Astrocyte of the hippocampus (primary cell): ENCODE data around the gene CLSTN1.
"Not testable (repeated sequence)": the region's sequence is repeated elsewhere in the genome, so short reads cannot be mapped to it uniquely, and the experiment has no call there.

ENCODE experiments used
- DNase-seq: peaks from one replicate; pipeline ENCODE4 v3.0.0; 2011; ENCODE audit warnings: low read depth, low spot score

CLSTN1 gene

DNA sequence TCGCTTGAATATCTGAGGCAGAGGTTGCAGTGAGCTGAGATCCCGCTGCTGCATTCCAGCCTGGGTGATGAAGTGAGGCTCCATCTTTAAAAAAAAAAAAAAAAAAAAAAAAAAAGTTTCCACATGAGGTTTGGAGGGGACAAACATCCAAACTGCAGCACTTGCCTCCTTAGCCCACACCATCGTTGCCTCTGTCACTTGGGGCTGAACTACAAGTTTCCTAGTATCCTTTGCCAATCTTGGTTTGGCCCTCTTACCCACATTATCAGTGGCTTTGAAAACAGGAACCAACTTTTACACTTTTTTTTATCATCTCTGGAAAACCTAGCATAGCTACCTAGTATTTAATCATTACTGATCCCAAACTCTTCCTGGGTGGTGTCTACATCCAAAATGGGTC is 59.2 kb downstream of the CLSTN1 start:
- DNase-seq: peak; percentile 35

DNA sequence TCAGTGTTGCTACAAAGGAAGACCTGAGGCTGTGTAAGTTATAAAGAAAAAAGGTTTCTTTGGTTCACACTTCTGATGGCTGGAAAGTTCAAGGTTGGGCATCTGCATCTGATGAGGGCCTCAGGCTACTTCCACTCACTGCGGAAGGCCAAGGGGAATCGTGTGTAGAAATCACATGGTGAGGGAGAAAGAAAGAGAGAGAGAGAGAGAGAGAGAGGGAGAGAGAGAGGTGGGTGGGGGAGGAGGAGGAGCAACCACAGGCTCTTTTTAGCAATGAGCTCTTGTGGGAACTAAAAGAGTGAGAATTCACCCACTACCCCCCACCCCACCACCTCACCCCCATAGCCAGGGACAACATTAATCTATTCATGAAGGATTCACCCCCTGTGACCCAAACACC is 59.9 kb downstream of the CLSTN1 start:
- no peak for DNase-seq

- DNase-seq: not testable (repeated sequence)
Measured at GRCh38 chr1:9762446-9762845, 61.3 kb downstream of the CLSTN1 start.

GRCh38 chr1:9761855-9762254 is 61.9 kb downstream of the CLSTN1 start:
- DNase-seq: no peak

DNA sequence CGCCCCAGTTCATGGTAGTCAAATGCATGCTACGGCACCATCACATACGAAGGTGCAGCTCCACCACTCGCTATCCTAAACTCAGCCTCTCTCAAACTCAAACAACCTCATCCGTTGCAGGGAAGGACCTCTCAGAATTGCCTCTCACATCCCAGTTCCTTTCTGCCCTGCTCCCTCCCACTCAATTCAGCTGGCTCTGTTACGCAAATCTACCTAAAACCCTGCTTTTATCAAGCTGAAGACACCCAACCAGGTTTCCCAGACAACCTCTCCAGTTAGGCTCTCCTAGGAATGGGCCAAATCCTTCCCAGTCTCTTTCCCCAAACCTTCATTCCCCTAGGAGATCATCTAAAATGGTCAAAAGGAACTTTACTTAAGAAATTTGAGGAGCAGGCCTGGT is 62.9 kb downstream of the CLSTN1 start:
- no peak for DNase-seq

- no peak for DNase-seq
Measured at GRCh38 chr1:9759939-9760338, 63.8 kb downstream of the CLSTN1 start.

GRCh38 chr1:9758559-9759121 is 65.1 kb downstream of the CLSTN1 start:
- no peak for DNase-seq

GRCh38 chr1:9755441-9755995 is 68.2 kb downstream of the CLSTN1 start:
- DNase-seq: peak; percentile 81

- peak; percentile 93 for DNase-seq
Measured at GRCh38 chr1:9753121-9753531, 70.6 kb downstream of the CLSTN1 start.

DNA sequence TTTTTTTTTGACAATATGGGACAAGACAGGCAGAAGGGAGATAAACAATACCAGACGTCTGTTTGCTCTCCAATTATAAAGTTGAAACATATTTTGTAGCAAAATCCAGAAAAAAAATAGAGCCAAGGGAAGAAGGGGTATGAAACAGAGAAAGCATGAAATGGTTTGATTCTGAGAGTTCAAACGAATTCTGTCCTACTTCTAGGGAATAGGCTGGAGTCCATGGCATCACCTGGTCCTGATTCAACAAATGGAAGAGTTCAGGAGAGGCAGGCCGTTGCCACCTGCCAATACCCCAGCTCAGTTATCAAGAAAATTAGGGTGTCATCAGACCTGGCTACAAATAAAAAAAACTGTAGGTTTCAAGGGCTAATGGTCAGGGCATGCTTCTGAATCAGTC is 71.8 kb downstream of the CLSTN1 start:
- DNase-seq: no peak

GRCh38 chr1:9749361-9749760 is 74.4 kb downstream of the CLSTN1 start:
- DNase-seq: no peak

DNA sequence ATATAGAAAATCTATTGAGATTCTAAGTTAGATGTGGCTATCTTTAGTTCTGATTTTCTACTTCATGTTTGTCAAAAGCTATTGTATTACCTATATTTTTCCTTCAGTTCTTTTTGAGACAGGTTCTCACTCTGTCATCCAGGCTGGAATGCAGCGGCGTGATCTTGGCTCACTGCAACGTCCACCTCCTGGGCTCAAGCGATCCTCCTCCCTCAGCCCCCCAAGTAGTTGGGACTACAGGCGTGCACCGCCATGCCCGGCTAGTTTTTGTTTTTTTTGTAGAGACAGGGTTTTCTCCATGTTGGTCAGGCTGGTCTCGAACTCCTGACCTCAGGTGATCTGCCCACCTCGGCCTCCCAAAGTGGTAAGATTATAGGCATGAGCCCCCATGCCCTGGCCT is 75.4 kb downstream of the CLSTN1 start:
- not testable (repeated sequence) for DNase-seq

DNA sequence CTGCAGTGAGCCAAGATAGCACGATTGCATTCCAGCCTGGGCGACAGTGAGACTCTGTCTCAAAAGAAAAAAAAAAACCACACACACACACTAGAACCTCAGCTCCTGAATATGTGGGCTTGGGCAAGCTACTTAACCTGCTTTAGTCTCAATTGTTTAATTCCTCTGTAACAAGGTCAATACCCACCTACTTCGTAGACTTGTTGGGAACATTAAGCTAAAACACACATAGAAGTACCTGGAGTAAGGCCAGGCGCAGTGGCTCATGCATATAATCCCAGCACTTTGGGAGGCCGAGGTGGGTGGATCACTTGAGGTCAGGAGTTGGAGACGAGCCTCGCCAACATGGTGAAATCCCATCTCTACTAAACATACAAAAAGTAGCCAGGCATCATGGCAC is 77.1 kb downstream of the CLSTN1 start:
- no peak for DNase-seq

GRCh38 chr1:9746211-9746610 is 77.6 kb downstream of the CLSTN1 start:
- DNase-seq: no peak

- DNase-seq: no peak
Measured at GRCh38 chr1:9744106-9744799, 79.5 kb downstream of the CLSTN1 start.

DNA sequence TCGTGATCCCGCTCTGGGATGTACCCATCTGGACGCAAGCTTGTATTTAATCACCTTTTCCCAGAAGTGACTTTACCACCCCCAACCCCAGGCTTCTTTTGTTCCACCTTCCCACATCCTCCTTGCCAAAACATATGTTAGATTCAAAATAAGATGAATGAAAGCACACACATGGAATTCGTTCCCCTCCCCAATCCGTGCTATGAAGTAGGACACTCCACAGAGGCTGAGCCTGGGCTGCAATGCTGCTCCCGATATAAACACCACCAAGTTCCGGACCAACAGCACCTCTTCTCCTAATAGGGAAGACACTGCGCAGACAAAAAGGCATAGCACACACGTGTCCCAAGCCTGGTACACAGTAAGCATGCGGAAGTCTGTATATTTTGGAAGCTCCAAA is 86.1 kb downstream of the CLSTN1 start:
- DNase-seq: no peak

- DNase-seq: no peak
Measured at GRCh38 chr1:9737057-9737456, 86.7 kb downstream of the CLSTN1 start.

GRCh38 chr1:9736241-9736640 is 87.5 kb downstream of the CLSTN1 start:
- DNase-seq: no peak

GRCh38 chr1:9735800-9736199 is 88.0 kb downstream of the CLSTN1 start:
- DNase-seq: no peak

DNA sequence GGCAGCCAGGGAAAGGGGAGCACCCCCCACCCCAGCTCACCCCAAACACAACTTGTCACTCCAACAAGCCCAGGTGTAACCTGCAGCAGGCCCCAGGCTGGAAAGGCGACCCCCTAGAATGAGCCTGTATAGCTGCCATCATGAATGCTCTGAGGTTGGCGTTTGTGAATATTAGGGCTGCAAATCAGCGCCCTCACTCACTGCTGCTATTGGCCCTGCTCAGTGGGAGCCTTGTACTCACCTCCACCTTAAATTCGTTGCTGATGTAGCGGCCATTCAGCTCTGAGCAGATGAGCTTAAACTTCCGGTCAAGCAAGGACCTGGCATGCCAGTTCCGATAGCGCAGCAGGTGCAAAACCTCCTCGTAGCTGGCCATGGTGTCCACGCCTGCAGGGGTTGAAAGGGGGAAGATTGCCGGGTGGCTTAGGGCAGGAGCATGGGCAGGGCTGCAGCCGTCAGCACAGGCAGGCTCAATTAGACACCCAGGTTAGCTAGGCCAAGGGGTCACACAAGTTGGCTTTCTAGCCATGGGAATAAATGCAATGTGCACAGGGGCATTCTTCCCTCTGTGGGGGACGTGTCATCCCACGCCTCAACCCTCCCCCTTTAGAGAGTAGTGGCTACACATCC is 90.5 kb downstream of the CLSTN1 start:
- no peak for DNase-seq

DNA sequence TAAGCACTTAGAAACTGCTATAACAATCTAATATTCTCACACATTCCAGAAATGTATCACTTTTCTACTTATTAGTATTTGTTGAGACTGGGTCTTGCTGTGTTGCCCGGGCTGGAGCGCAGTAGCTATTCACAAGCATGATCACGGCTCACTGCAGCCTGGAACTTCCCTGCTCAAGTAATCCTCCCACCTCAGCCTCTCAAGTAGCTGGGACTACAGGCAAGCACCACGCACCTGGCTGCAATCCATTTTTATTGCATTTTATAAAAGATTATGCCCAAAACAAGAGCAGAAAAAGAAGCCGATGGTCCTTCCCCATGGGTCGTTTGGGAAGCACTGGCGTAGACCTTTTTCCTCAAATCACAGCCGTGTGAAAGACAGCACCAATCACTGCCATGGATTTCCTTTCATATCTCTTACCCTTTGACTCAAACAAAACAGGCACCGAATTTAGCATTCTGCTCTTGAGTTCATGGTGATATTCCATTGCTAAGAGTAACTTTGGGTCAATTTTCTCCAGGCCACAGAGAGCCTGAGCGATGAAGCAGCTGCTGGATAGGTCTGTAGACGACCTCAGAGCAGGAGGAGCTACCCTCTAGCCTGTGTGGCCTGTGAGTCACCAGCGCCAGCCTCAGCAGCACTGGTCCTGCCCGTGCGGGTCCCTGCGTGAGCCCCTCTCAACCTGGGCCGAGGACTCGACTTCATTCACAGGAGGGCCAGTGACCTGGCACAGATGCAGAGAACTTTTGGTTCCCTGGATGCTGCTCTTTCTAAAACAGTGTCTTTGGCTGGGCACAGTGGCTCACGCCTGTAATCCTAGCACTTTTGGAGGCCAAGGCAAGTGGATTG is 91.4 kb downstream of the CLSTN1 start:
- DNase-seq: no peak

GRCh38 chr1:9731561-9731960 is 92.2 kb downstream of the CLSTN1 start:
- DNase-seq: no peak
